Upper lobe of right lung (tissue), 1 donor: Measurements from ENCODE around the gene MOGAT2. TPM values are rescaled to one million over a fixed set of nuclear protein-coding genes. Genes with fewer than 3 reads are reported as not detected.

Source experiments
- ATAC-seq: fragments of 200-7000 bp; cut with Tn5 transposase; one replicate; pipeline ENCODE4 v1.9.1; 2020; ENCODE audit warnings: mild to moderate bottlenecking, moderate library complexity
- DNase-seq: peaks from one replicate; pipeline ENCODE4 v3.0.0-alpha.2; 2020
- H3K27ac ChIP-seq: fragments of 200-600 bp; one replicate; pipeline ENCODE4 v1.8.0; 2022
- H3K27me3 ChIP-seq: fragments of 200-600 bp; one replicate; pipeline ENCODE4 v1.8.0; 2022; ENCODE audit warnings: mild to moderate bottlenecking
- H3K36me3 ChIP-seq: fragments of 200-600 bp; one replicate; pipeline ENCODE4 v1.8.0; 2022
- H3K4me1 ChIP-seq: fragments of 200-600 bp; one replicate; pipeline ENCODE4 v1.8.0; 2022
- H3K4me3 ChIP-seq: fragments of 200-600 bp; one replicate; pipeline ENCODE4 v1.8.0; 2022; ENCODE audit warnings: mild to moderate bottlenecking
- H3K9me3 ChIP-seq: fragments of 200-600 bp; one replicate; pipeline ENCODE4 v1.8.0; 2022
- intact Hi-C: fragments of 100-400 bp; cut with DNase I; formaldehyde crosslinking; loops from one replicate; pipeline ENCODE4 v1.11.0; 2022
- total RNA-seq: library from RNA; stranded (reverse); fragmentation: NEBNext Ultra II Directional; extraction: Animal tissue kit (Norgen Biotek cat#: 25700); gene quantifications from one replicate; pipeline ENCODE4 v1.2.1, GENCODE V29; 2021
- TF ChIP-seq, protein P1 (sequence below): fragments of 200-600 bp; IDR thresholded peaks from one replicate; pipeline ENCODE4 v1.8.0; 2022; ENCODE audit warnings: antibody characterized with exemption
- donor health status: DM: no; HTN: yes; CAD: no; lungs with severe emphysema.

Gene MOGAT2
- total RNA-seq, 1 donor from 2014 or later = not detected

DNA sequence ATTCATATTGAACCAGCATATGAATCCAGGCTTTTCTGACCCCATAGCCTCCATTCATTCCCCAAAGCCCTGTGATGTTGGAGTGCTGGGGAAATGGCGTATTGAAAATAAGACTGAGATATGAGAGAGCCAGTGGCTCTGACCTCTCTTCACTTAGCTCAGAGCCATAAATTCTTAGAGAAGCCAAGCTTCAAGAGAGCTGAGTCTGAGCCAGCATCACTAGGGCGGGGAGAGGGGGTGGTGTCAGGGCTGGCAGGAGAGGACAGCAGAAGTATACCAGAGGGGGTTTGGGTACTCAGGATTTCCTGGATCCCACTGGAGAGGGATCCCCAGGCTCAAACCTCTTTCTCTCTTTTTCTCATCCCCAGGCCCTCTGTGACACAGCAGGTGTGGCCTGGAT lies 16.7 kb upstream of the MOGAT2 start:
- no peak overlapping the region for H3K4me3 ChIP-seq
- intact Hi-C loops = no loop called here
- ATAC-seq = no peak
- peaks cover 1% of the 10 kb centered on the region for H3K4me1 ChIP-seq
- H3K27me3 ChIP-seq = no peaks in the 10 kb centered on the region
- TF ChIP-seq, protein P1, sequence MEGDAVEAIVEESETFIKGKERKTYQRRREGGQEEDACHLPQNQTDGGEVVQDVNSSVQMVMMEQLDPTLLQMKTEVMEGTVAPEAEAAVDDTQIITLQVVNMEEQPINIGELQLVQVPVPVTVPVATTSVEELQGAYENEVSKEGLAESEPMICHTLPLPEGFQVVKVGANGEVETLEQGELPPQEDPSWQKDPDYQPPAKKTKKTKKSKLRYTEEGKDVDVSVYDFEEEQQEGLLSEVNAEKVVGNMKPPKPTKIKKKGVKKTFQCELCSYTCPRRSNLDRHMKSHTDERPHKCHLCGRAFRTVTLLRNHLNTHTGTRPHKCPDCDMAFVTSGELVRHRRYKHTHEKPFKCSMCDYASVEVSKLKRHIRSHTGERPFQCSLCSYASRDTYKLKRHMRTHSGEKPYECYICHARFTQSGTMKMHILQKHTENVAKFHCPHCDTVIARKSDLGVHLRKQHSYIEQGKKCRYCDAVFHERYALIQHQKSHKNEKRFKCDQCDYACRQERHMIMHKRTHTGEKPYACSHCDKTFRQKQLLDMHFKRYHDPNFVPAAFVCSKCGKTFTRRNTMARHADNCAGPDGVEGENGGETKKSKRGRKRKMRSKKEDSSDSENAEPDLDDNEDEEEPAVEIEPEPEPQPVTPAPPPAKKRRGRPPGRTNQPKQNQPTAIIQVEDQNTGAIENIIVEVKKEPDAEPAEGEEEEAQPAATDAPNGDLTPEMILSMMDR = no peak
- H3K36me3 ChIP-seq = no peaks in the 10 kb centered on the region
- no peak for DNase-seq
- H3K9me3 ChIP-seq = no peaks in the 10 kb centered on the region
- no peak overlapping the region for H3K27ac ChIP-seq

DNA sequence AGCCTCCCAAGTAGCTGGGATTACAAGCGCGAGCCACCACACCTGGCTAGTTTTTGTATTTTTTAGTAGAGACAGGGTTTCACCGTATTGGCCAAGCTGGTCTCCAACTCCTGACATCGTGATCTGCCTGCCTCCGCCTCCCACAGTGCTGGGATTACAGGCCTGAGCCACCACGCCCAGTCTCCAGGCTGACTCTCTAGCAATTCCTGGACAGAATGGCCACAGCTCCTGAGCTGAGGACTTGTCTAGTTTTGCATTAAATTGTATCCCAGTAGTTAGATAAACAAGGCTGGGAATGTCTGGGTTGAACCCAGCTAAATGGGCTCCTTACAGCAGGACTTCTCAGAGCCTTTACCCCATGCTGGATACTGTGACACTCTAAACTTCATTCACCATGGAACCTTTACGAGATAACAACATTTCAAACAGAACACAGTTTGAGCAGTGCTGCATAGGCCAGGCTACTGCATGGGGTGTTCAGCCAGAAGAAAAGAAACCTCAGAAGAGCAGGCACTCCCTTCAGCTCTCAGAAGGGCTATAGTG lies 13.9 kb upstream of the MOGAT2 start:
- no peak overlapping the region for H3K27ac ChIP-seq
- peaks cover 4% of the 10 kb centered on the region for H3K4me1 ChIP-seq
- H3K4me3 ChIP-seq = no peak overlapping the region
- TF ChIP-seq, protein P1 = no peak
- no peaks in the 10 kb centered on the region for H3K36me3 ChIP-seq
- ATAC-seq (no peak), DNase-seq (no peak)
- no peaks in the 10 kb centered on the region for H3K27me3 ChIP-seq
- intact Hi-C loops = no loop called here
- H3K9me3 ChIP-seq = no peaks in the 10 kb centered on the region

DNA sequence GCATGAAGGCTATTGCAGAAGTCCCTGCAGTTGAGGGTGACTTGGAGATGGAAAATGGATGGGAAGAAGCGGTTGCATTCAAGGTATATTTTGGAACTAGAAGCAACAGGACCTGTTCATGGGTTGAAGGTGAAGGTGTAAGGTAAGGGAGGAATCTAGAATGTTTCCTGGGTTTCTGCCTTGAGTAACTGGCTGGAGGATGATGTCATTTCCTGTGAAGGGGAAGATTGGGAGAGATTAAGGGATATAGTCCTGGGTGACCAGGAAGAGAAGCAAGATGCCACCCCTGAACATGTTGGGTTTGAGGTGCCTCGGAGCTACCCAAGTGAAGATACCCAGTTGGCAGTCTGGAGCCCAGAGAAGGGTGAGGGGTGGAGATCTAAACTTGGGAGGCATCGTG lies 12.1 kb upstream of the MOGAT2 start:
- Histone ChIP-seq H3K27ac (no peak overlapping the region), H3K36me3 (no peaks in the 10 kb centered on the region), H3K9me3 (no peaks in the 10 kb centered on the region), H3K4me1 (peaks cover 4% of the 10 kb centered on the region), H3K27me3 (no peaks in the 10 kb centered on the region), H3K4me3 (no peak overlapping the region)
- TF ChIP-seq, protein P1 = no peak
- intact Hi-C loops = no loop called here
- ATAC-seq (no peak), DNase-seq (no peak)

DNA sequence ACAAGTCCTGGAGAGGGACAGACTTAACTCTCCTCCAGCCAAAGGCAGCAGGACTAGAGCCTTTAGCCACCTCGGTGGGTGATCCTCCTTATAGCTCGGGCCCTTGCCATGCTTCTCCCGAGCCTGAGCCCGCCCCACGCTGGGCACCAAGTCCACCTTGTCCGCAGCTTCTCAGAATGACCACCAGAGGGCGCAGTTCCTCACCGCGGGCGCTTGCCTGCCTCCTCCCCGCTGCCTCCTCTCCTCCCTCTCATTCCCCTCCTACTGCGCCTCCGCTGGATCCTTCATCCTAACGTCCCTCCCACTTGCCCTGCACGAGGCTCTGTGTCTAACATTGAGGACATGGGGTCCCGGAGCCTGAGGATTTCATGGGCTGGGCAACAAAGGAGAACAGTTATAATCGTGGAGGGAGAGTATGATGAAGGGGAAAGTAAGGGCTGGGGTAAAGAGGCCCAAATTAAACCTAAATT lies 11.3 kb upstream of the MOGAT2 start:
- no peak overlapping the region for H3K27ac ChIP-seq
- ATAC-seq (peak; percentile 99), DNase-seq (peak; percentile 83)
- no peaks in the 10 kb centered on the region for H3K36me3 ChIP-seq
- H3K9me3 ChIP-seq = no peaks in the 10 kb centered on the region
- H3K4me3 ChIP-seq = no peak overlapping the region
- TF ChIP-seq, protein P1 = peak; percentile 99
- H3K27me3 ChIP-seq = no peaks in the 10 kb centered on the region
- intact Hi-C loops = no loop called here
- H3K4me1 ChIP-seq = peaks cover 4% of the 10 kb centered on the region

DNA sequence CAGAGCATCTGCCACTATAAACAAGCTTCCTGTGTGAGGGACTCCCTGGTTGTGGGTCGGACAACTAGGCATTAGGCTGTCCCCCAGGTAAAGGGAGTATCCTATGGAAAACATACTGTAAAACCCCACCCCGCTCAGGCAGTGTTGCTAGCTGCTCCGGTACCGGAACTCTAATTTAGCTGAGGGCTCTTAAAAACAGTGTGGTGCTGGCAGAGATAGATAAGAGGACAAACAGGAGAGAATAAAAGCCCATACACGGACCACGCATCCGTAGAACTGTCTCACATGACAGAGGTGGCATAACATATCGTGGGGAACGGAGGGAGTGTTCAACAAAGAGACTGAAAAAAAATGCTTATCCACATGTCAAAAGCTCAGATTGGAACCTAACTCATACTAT lies 3.4 kb upstream of the MOGAT2 start:
- no peak overlapping the region for H3K27ac ChIP-seq
- H3K4me1 ChIP-seq = no peaks in the 10 kb centered on the region
- no peaks in the 10 kb centered on the region for H3K27me3 ChIP-seq
- no peak for DNase-seq
- no peak overlapping the region for H3K4me3 ChIP-seq
- H3K9me3 ChIP-seq = no peaks in the 10 kb centered on the region
- TF ChIP-seq, protein P1 = no peak
- intact Hi-C loops = no loop called here
- ATAC-seq = no peak
- H3K36me3 ChIP-seq = no peaks in the 10 kb centered on the region

DNA sequence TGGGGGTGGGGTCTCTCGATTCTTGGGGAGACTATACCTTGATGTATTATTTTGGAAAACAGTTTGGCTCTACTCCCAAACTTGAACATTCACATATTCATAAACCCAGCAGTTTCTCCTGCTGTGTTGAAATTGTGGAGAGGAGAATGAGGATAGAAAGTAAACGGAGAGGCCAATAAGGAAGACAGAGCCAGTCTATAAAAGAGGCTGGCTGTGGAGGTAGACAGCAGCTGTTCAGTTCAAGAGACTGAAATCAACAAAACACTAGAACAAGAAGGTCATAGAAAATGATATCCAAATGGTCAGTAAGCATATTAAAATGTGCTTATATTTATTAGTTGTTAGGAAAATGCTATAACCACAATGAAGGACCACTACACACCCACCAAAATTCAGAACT lies 1.9 kb upstream of the MOGAT2 start:
- intact Hi-C loops = no loop called here
- no peak for ATAC-seq
- no peak for DNase-seq
- Histone ChIP-seq H3K9me3 (no peaks in the 10 kb centered on the region), H3K27ac (no peak overlapping the region), H3K4me3 (no peak overlapping the region), H3K27me3 (no peaks in the 10 kb centered on the region), H3K4me1 (no peaks in the 10 kb centered on the region), H3K36me3 (no peaks in the 10 kb centered on the region)
- TF ChIP-seq, protein P1 = no peak
